HG03280 (cell line): ENCODE results near the gene TRPC6.
"Not testable (repeated sequence)": the region's sequence is repeated elsewhere in the genome, so short reads cannot be mapped to it uniquely, and the experiment has no call there.

Source experiments
- ATAC-seq: cut with Tn5 transposase; IDR thresholded peaks from one replicate; pipeline ENCODE4 v1.9.1; 2021; ENCODE audit warnings: mild to moderate bottlenecking, moderate library complexity; ENCODE audit not compliant: unreplicated experiment

Gene TRPC6

DNA sequence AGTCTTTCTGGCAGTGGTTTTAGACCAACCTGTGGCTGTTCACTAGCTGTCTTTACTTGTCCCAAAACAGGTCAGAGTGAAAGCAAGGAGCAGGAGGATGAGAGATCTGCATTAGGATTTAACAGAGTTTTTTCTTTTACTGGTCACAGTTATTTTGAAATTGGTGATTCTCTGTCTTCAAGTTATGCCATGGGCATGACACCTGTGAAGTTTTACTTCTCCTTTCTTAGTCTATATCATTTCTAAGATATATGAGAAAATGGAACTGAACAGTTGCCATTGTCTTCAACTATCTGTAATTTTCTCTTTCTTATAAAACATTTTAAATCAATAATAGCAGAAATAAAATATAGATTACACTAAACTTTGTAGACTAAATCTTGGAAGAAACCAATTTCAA lies 60.6 kb downstream of the TRPC6 start:
- no peak for ATAC-seq

DNA sequence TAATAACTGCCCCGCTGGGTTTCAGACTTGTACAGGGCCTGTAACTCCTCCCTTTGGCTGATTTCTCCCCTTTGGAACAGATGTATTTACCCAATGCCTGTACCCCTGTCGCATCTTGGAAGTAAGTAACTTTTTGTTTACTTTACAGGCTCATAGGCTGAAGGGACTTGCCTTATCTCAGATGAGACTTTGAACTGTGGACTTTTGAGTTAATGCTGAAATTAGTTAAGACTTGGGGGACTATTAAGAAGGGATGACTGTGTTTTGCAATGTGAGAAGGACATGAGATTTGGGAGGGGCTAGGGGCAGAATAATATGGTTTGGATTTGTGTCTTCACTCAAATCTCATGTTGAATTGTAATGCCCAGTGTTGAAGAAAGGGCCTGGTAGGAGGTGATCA lies 62.0 kb downstream of the TRPC6 start:
- ATAC-seq = no peak

DNA sequence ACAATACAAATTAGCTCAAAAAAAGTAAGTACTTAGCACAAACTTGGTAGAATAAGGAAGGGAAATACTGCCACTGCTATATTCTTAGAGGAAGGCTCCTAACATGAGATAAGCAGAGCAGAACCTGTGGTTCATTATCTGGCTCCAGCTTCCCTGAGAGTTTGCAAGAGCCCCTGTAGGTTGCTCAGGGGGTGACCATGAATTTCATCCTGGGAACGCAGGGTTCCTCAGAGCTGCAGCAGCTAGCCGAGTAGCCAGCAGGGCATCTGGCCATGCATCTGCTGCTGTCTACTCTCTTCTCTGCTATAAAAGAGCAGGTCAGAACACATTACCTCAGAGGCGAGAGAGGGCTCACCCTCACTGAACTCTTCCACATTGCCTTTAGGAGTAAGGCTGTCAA lies 67.3 kb downstream of the TRPC6 start:
- ATAC-seq = no peak

DNA sequence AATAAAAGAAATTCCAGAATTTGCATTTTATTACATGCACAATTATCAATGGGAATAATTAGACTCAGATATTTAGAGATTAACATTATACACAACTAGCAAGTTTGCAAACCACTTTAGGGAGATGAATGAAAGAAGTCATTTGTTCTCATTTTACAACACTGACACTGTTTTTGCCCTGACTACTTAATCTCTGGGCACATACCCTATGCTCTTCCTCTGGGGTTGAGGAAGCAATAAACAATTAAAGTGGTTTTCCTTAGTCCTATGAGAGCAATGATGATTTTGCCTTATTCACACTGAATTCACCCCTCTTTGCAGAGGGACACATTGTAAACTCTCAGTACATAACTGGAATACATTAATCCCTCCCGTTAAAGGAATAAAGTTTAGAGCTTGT lies 72.7 kb downstream of the TRPC6 start:
- ATAC-seq = no peak

DNA sequence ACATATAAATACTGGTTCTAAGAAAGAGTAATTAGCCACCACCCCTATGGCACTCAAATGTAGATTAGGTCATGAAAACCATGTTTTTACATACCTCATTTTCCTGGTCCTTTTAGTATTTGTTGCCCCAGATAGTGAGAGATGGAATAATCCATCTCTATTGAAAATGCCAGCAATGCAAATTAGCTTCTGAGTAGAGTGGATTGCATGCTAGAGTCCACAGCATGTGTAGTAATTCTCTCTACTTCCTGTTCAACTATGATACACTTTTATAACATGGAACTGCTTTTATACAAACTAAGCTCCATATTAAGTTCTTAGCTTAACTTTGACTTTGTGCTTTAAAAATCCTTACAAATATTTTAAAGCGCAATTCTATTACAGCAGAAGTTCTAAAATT lies 73.2 kb downstream of the TRPC6 start:
- ATAC-seq = no peak

- no peak for ATAC-seq
These were observed 73.9 kb downstream of the TRPC6 start for GRCh38 chr11:101509922-101510321.

GRCh38 chr11:101508370-101508769 lies 75.4 kb downstream of the TRPC6 start:
- no peak for ATAC-seq

- ATAC-seq = no peak
These were observed 84.9 kb downstream of the TRPC6 start for GRCh38 chr11:101498891-101499290.

- no peak for ATAC-seq
These were observed 86.5 kb downstream of the TRPC6 start for GRCh38 chr11:101497291-101497690.

DNA sequence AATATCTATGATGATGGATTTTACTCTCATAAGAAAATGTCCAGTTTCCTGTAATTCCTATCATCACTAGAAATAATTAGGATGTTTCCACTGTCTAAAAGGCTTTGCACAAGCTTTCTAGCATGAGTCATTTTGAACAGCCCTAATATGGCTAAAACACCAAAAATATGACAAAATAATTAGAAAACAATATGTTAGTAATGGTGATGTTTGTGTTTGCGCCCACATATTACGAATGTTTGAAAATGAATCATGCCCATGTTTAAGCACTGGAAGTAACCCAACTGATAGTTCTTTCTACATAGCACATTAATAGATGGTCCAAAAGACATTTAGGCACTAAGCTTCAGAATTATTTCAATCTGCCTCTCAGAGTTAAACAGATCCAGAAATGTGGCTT lies 96.0 kb downstream of the TRPC6 start:
- ATAC-seq = no peak

- ATAC-seq = no peak
These were observed 101.2 kb downstream of the TRPC6 start for GRCh38 chr11:101482556-101483124.

DNA sequence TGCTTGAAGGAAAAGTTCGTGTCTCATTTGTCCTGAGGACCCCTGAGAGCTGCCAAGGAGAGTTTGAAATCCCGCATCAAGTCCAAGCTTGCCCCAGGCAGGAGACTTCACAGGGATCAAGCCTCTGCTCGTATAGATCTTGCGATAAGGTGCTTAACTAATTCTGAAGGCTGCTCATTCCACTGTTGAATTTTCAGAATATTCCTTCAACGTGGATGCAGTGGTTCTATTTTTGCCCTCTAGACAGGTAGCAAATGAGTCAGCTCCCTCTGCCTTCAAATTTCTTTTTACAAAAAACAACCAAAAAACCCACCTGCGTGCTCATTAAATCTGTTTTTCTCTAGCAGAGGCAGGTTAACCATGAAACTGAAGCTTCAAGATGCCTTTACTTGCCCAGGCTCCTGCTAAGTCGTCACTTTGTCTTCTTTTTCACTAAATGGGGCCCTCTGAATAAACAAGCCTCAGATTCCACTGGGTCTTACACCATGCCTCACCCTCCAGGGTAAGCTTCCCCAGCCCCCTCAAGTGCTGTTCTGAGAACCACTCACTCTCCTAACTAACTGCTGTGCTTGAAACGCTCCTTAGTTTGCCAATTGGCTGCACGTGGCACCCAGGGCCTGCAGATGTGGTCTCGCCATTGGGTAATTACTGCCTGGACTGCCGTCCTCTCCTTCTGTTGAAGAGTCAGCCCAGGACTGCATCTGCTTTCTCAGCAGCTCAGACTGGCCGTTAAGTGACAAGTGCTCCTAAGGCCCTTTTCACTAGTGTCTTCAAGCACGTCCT lies 105.0 kb downstream of the TRPC6 start:
- ATAC-seq = no peak

- ATAC-seq = no peak
These were observed 105.9 kb downstream of the TRPC6 start for GRCh38 chr11:101477926-101478325.

- no peak for ATAC-seq
These were observed 107.6 kb downstream of the TRPC6 start for GRCh38 chr11:101476191-101476590.

DNA sequence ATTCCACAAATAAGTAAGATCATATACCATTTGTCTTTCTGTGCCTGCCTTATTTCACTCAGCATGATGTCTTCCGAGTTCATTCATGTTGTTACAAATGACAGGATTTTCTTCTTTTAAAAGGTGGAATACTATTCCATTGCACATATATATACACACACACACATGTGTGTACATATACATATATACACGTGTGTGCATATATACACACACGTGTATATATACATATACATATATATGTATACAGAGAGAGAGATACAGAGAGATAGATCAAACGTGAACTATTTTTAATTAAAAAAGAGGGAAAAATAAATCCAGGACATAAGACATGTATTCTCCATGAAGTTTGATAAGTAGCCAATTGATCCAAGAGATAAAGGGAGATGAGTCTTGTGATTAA lies 108.1 kb downstream of the TRPC6 start:
- ATAC-seq = no peak

DNA sequence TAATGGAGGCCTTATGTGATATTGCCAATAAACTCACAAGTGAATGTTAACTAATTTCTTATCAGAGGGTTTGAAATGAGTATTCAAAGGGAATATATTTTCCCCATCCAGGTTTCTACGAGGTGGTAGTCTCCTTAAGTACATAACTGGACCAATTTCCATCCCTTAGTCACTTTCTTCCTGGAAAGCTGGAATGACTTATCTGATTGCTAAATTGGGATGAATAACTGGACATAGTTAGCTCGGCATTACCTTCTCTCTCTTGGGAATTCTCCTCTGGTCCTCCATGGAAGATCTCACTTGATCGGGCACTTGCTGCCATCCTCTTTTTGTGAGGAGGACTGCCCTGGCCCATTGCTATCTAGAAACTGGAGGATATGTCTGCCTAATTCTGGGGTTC lies 109.1 kb downstream of the TRPC6 start:
- no peak for ATAC-seq

GRCh38 chr11:101470881-101471520 lies 112.8 kb downstream of the TRPC6 start:
- no peak for ATAC-seq

GRCh38 chr11:101470419-101470818 lies 113.4 kb downstream of the TRPC6 start:
- ATAC-seq = no peak

DNA sequence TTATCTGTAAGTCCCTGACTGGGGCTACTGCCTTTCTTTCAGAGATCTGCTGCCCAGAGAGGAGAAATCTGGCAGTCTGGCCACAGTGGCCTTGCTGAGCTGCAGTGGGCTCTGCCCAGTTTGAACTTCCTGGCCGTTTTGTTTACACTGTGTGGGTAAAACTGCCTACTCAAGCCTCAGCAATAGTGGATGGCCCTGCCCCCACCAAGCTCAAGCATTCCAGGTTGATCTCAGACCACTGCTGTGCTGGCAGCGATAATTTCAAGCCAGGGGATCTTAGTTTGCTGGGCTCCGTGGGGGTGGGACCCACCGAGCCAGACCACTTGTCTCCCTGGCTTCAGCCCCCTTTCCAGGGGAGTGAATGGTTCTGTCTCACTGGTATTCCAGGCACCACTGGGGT lies 117.5 kb downstream of the TRPC6 start:
- ATAC-seq = no peak

DNA sequence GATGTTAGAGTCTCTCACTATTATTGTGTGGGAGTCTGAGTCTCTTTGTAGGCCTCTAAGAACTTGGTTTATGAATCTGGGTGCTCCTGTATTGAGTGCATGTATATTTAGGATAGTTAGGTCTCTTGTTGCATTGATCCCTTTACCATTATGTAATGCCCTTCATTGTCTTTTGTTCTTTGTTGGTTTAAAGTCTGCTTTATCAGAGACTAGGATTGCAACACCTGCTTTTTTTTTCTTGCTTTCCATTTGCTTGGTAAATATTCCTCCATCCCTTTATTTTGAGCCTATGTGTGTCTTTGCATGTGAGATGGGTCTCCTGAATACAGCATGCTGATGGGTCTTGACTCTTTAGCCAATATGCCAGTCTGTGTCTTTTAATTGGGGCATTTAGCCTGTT lies 119.4 kb downstream of the TRPC6 start:
- ATAC-seq = not testable (repeated sequence)

DNA sequence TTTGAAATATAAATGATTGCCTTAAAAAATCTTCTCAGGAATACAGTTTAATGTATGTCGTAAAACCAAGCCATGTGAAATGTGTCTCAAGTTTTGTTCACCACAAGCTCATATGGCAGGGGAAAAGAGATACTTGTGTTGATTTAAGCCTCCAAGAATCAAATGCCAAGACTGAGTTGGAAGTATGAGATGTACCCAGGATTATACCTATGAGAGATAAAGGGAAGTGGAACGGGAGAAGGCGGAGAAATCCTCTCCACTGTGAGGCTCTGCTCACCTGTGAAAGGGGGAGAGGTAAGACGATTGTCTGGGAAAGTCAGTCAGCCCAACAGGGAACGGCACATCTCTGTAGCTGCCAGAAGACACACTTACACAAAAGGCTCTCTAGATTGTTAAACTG lies 124.8 kb downstream of the TRPC6 start:
- ATAC-seq = no peak

- ATAC-seq = no peak
These were observed 125.6 kb downstream of the TRPC6 start for GRCh38 chr11:101458161-101458560.
